Endodermal cell (in vitro differentiated cells): ENCODE results near the gene KLHL34. TPM values are rescaled to one million over a fixed set of nuclear protein-coding genes. Genes with fewer than 3 reads are reported as not detected.

Experiments
- DNase-seq: peaks from one replicate; pipeline ENCODE4 v3.0.0-alpha.2; 2017
- H3K27ac ChIP-seq: 2 replicates; pipeline ENCODE4 v1.5.1; 2013; ENCODE audit warnings: mild to moderate bottlenecking, low read depth, low read length, moderate library complexity
- H3K27me3 ChIP-seq: 2 replicates; pipeline ENCODE4 v1.6.1; 2013; ENCODE audit warnings: mild to moderate bottlenecking, low read length, moderate library complexity; ENCODE audit not compliant: insufficient read depth, control insufficient read depth, poor library complexity, severe bottlenecking
- H3K36me3 ChIP-seq: 2 replicates; pipeline ENCODE4 v1.7.0; 2013; ENCODE audit warnings: mild to moderate bottlenecking, low read length, moderate library complexity; ENCODE audit not compliant: control insufficient read depth, insufficient read depth
- H3K4me1 ChIP-seq: one replicate; pipeline ENCODE4 v1.7.0; 2013; ENCODE audit warnings: low read length; ENCODE audit not compliant: control insufficient read depth, insufficient read depth
- H3K4me3 ChIP-seq: 2 replicates; pipeline ENCODE4 v1.5.1; 2013; ENCODE audit warnings: mild to moderate bottlenecking, low read length, moderate library complexity
- H3K9ac ChIP-seq: 2 replicates; pipeline ENCODE4 v1.6.1; 2013; ENCODE audit warnings: mild to moderate bottlenecking, low read length, moderate library complexity; ENCODE audit not compliant: poor library complexity, severe bottlenecking; ENCODE audit errors: extremely low read depth
- H3K9me3 ChIP-seq: 2 replicates; pipeline ENCODE4 v1.6.1; 2013; ENCODE audit warnings: mild to moderate bottlenecking, low read length, moderate library complexity; ENCODE audit not compliant: control insufficient read depth
- H3K27ac Mint-ChIP-seq: 2 replicates; pipeline ENCODE4 v1.8.0; 2020; ENCODE audit warnings: mixed read lengths
- H3K27me3 Mint-ChIP-seq: 2 replicates; pipeline ENCODE4 v1.8.0; 2021; ENCODE audit warnings: mild to moderate bottlenecking, mixed read lengths; ENCODE audit not compliant: insufficient read depth
- H3K36me3 Mint-ChIP-seq: 2 replicates; pipeline ENCODE4 v1.8.0; 2020; ENCODE audit warnings: low read depth, mixed read lengths
- H3K4me1 Mint-ChIP-seq: 2 replicates; pipeline ENCODE4 v1.8.0; 2020; ENCODE audit warnings: mixed read lengths
- H3K4me3 Mint-ChIP-seq: 2 replicates; pipeline ENCODE4 v1.8.0; 2020; ENCODE audit warnings: mild to moderate bottlenecking, moderate library complexity, mixed read lengths
- H3K9me3 Mint-ChIP-seq: 2 replicates; pipeline ENCODE4 v1.8.0; 2020; ENCODE audit warnings: mild to moderate bottlenecking, mixed read lengths
- WGBS, 2 experiments: methylation state at CpG; one replicate each; pipeline versions ENCODE4 v1.1.5 to v1.1.7; 2013; ENCODE audit warnings: missing lambda C conversion rate in 2 of 2, mixed read lengths in 1 of 2; ENCODE audit not compliant: insufficient coverage in 1 of 2, insufficient read length in 1 of 2; 5-methylcytosine and 5-hydroxymethylcytosine counted together
- total RNA-seq, 2 donors: library from RNA; stranded (reverse); fragmentation: NEBNext Ultra II Directional in 1 of 2; extraction: Animal tissue kit (Norgen Biotek cat#: 25700) in 1 of 2; gene quantifications; 2 replicates in 1 of 2; 3 replicates in 1 of 2; pipeline ENCODE4 v1.2.1, GENCODE V29; 2021
- TF ChIP-seq, protein P1 (sequence below): fragments of 200-600 bp; sonication (generic); conservative IDR thresholded peaks from 2 replicates; pipeline ENCODE4 v1.5.0; 2021; ENCODE audit warnings: antibody characterized with exemption, mild to moderate bottlenecking

Gene KLHL34
- total RNA-seq, 2 donors from 2014 or later: 0.13 TPM; not detected in 1

DNA sequence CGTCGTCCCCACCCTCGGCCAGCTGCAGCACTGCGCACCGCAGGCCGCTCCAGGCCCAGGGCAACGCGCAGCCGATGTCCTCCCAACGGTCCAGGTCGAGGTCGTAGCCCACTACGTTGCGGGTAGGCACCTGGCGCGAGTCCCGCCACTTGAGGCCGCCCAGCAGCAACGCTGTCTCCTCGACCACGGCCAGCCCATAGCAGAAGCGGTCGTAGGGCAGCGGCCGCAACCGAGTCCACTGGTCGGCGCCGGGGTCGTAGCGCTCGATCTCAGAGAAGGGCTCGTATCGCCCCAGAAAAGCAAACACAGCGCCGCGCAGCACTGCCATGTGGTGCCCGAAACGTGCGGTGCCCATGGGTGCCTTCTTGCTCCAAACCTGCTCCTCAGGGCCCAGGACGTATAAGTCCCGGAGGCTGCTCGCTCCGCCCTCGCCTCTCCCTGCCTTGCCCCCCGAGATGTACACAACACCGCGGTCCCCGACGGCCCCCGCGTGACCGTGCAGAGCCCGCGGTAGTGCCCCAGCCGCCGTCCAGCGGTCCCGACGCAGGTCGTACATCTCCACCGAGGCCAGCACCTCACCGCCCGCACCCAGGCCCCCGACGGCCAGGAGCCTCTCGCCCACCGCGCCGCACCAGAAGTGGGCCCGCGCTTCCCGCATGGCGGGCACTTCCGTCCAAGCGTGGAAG lies 2.1 kb downstream of the KLHL34 start:
- TF ChIP-seq, protein P1, sequence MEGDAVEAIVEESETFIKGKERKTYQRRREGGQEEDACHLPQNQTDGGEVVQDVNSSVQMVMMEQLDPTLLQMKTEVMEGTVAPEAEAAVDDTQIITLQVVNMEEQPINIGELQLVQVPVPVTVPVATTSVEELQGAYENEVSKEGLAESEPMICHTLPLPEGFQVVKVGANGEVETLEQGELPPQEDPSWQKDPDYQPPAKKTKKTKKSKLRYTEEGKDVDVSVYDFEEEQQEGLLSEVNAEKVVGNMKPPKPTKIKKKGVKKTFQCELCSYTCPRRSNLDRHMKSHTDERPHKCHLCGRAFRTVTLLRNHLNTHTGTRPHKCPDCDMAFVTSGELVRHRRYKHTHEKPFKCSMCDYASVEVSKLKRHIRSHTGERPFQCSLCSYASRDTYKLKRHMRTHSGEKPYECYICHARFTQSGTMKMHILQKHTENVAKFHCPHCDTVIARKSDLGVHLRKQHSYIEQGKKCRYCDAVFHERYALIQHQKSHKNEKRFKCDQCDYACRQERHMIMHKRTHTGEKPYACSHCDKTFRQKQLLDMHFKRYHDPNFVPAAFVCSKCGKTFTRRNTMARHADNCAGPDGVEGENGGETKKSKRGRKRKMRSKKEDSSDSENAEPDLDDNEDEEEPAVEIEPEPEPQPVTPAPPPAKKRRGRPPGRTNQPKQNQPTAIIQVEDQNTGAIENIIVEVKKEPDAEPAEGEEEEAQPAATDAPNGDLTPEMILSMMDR: no peak
- Histone ChIP-seq H3K4me3 (no peak overlapping the region), H3K36me3 (no peaks in the 10 kb centered on the region), H3K9me3 (no peaks in the 10 kb centered on the region), H3K27me3 (peaks cover 9% of the 10 kb centered on the region), H3K27ac (no peak overlapping the region), H3K9ac (no peak overlapping the region), H3K4me1 (no peaks in the 10 kb centered on the region)
- H3K27ac Mint-ChIP-seq: no peak overlapping the region
- 96 to 98% methylated on average over 21 to 68 of the region's 76 CpGs for WGBS, 2 experiments
- H3K4me3 Mint-ChIP-seq: no peak overlapping the region
- peaks cover 13% of the 10 kb centered on the region for H3K9me3 Mint-ChIP-seq
- H3K4me1 Mint-ChIP-seq: no peaks in the 10 kb centered on the region
- H3K27me3 Mint-ChIP-seq: peaks cover 2% of the 10 kb centered on the region
- peaks cover 10% of the 10 kb centered on the region for H3K36me3 Mint-ChIP-seq
- DNase-seq: no peak

DNA sequence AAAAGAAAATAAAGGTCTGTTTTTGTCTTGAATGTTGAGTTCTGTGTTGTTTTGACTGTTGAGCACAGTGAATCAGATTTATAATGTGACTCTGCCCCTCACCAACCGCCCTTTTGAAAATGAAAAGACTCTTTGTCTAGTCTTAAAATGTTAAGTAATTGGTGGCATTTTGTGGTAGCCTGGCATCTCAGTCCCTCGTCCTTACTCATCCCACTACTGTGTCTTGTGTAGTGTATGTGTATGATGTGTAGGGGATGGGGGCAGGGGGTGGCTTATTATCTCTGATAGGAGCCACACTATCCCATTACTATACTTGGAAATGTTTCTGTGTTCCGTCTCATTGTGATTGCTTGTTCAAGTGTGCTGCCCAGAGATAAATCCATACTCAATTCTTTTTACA lies 12.2 kb downstream of the KLHL34 start:
- Mint-ChIP-seq H3K27me3 (no peaks in the 10 kb centered on the region), H3K36me3 (peaks cover 8% of the 10 kb centered on the region), H3K27ac (no peak overlapping the region), H3K9me3 (peaks cover 5% of the 10 kb centered on the region), H3K4me1 (no peaks in the 10 kb centered on the region), H3K4me3 (no peak overlapping the region)
- no peak for DNase-seq
- H3K36me3 ChIP-seq: no peaks in the 10 kb centered on the region
- H3K4me3 ChIP-seq: no peak overlapping the region
- H3K4me1 ChIP-seq: no peaks in the 10 kb centered on the region
- H3K27ac ChIP-seq: no peak overlapping the region
- no peak overlapping the region for H3K9ac ChIP-seq
- no peaks in the 10 kb centered on the region for H3K27me3 ChIP-seq
- whole genome bisulfite sequencing, 2 experiments: 100% methylated on average over 1 of the region's 3 CpGs; no CpG with 5 or more reads in 1 of the 2 experiments
- H3K9me3 ChIP-seq: no peaks in the 10 kb centered on the region
- TF ChIP-seq, protein P1: no peak

DNA sequence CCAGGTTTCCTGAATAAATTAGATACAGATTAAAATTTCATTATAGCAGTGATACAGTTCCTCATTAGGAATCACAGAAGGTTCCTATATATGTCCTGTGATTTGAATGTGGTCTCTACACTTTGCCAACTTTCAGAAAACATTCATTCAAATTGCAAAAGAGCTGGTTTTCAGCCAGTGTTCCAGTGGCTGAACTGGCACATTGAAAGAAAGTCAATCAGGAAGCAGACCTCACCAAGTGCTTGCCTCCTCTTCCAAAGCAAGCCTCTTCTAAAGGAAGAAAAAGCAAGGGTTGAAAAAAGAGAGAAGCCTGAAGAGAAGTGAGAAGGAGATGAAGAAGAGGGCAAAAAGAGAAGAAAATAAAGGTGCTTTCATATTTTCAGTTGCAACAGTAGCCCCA lies 12.7 kb downstream of the KLHL34 start:
- H3K4me1 ChIP-seq: no peaks in the 10 kb centered on the region
- Mint-ChIP-seq H3K27ac (no peak overlapping the region), H3K27me3 (no peaks in the 10 kb centered on the region)

More for the DNA sequence above, 12.7 kb downstream of the KLHL34 start:
- H3K9ac ChIP-seq: no peak overlapping the region
- no peak overlapping the region for H3K4me3 ChIP-seq
- TF ChIP-seq, protein P1: no peak
- DNase-seq: no peak
- H3K9me3 ChIP-seq: no peaks in the 10 kb centered on the region
- no peaks in the 10 kb centered on the region for H3K27me3 ChIP-seq
- no peaks in the 10 kb centered on the region for H3K36me3 ChIP-seq
- H3K36me3 Mint-ChIP-seq: peaks cover 8% of the 10 kb centered on the region
- no peak overlapping the region for H3K27ac ChIP-seq
- peaks cover 5% of the 10 kb centered on the region for H3K9me3 Mint-ChIP-seq
- no peak overlapping the region for H3K4me3 Mint-ChIP-seq
- peaks cover under 1% of the 10 kb centered on the region for H3K4me1 Mint-ChIP-seq
